ENCODE results near the gene MEPCE.

The MEPCE gene

GRCh38 chr7:100467638-100468373 lies 38.2 kb downstream of the MEPCE start:
- no peak for TF ChIP-seq CTCF (IDR thresholded peaks at IDR 0.05; ENCODE audit: low read depth, low read length, missing control alignments)
- DNase-seq (ENCODE audit: low read depth), result no peak
- no peak overlapping the region for H3K4me3 ChIP-seq (ENCODE audit: low read depth, low read length)

GRCh38 chr7:100469227-100470044 lies 39.8 kb downstream of the MEPCE start:
- TF ChIP-seq CTCF (IDR thresholded peaks at IDR 0.05; ENCODE audit: low read depth, low read length, missing control alignments), result peak; percentile 100
- no peak overlapping the region for H3K4me3 ChIP-seq (ENCODE audit: low read depth, low read length)
- no peak for DNase-seq (ENCODE audit: low read depth)

GRCh38 chr7:100471021-100471420 lies 41.4 kb downstream of the MEPCE start:
- no peak for DNase-seq (ENCODE audit: low read depth)
- no peak overlapping the region for H3K4me3 ChIP-seq (ENCODE audit: low read depth, low read length)
- TF ChIP-seq CTCF (IDR thresholded peaks at IDR 0.05; ENCODE audit: low read depth, low read length, missing control alignments), result no peak

GRCh38 chr7:100472121-100472851 lies 42.7 kb downstream of the MEPCE start:
- no peak for DNase-seq (ENCODE audit: low read depth)
- no peak overlapping the region for H3K4me3 ChIP-seq (ENCODE audit: low read depth, low read length)
- TF ChIP-seq CTCF (IDR thresholded peaks at IDR 0.05; ENCODE audit: low read depth, low read length, missing control alignments), result no peak

GRCh38 chr7:100472854-100473499 lies 43.3 kb downstream of the MEPCE start:
- no peak for TF ChIP-seq CTCF (IDR thresholded peaks at IDR 0.05; ENCODE audit: low read depth, low read length, missing control alignments)
- no peak for DNase-seq (ENCODE audit: low read depth)
- peak overlapping the region; percentile 13 for H3K4me3 ChIP-seq (ENCODE audit: low read depth, low read length)

- DNase-seq (ENCODE audit: low read depth), result no peak
- TF ChIP-seq CTCF (IDR thresholded peaks at IDR 0.05; ENCODE audit: low read depth, low read length, missing control alignments), result no peak
- H3K4me3 ChIP-seq (ENCODE audit: low read depth, low read length), result peak overlapping the region; percentile 70
Observed at GRCh38 chr7:100475549-100475948, 45.9 kb downstream of the MEPCE start.
